RCC 7860 (cell line): ENCODE measurements around the gene ARID1B.

Experiments used
- DNase-seq: peaks from one replicate; pipeline ENCODE4 v3.0.0-alpha.2; 2015; ENCODE audit warnings: low spot score
- FAIRE-seq: peaks from 2 replicates; lab custom pipeline; 2012; peaks lifted over from hg19 to GRCh38; lab: Jason Lieb, UNC

Gene ARID1B

DNA sequence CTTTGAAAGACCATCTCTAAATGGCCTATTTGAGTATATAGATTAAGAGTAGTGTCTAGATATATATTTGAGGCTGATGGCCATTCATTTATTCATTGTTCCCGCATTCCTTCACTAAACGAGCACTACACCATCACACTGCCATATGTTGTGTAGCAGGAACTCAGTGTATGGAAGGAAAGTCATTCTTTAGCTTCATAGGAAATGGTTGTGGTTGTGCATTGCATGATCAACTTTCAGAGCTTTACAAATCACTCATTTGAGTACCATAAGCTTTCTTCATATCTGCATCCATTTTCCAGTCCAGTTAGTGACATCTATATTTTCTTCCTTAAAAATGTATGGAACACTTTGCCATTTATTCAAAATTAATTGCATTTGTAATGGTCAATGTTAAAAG, 97.9 kb downstream of the ARID1B start:
- DNase-seq, result no peak
- FAIRE-seq, result no peak

DNA sequence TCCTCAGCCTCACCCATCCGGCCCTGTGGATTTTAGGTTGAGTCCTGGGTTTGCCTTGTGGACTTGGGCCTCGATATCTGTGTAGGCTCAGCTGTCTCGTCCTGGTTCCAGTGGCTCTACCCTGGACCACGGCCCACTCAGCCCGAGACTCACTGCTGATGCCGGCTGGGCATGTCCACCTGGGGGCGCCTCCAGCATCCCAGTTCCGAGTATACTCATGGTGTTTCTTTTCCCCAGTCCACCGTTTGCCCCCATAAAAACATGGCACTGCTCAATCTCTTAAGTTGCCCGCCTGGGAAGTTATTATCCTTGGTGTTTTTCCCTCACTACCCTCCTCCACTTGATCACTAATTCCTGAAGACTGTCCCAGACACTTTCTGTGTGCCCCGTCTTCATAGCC, 99.1 kb downstream of the ARID1B start:
- FAIRE-seq, result no peak
- no peak for DNase-seq

DNA sequence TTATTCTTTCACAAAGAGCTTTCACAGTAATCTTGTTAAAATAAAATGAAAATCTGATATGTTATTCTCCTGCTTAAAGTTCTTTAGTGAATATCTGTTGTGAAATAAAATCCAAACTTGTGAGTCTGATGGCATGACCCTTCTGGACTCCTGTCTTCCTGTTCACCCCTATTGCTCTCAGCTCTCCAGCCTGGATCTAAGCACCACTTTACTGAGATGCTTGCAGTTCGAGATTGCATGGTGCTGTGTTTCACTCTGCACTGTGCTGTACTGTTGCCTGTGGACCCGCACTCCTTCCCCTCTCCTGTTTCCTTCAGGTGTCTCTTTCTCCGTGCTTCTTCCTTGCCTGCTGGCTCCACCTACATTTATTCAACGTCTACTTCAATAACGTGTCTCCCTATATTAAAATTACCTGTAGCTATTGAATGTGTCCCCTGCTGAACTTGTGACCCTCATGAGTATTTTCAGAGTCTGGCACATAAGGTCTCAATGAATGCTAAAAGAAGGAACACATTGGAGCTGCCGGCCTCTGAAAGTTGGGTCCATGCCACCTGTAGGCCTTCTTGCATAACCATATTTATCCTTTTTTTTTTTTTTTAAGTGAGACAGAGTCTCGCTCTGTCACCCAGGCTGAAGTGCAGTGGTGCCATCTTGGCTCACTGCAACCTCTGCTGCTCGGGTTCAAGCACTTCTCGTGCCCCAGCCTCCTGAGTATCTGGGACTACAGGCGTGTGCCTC, 100.1 kb downstream of the ARID1B start:
- DNase-seq, result no peak
- no peak for FAIRE-seq

DNA sequence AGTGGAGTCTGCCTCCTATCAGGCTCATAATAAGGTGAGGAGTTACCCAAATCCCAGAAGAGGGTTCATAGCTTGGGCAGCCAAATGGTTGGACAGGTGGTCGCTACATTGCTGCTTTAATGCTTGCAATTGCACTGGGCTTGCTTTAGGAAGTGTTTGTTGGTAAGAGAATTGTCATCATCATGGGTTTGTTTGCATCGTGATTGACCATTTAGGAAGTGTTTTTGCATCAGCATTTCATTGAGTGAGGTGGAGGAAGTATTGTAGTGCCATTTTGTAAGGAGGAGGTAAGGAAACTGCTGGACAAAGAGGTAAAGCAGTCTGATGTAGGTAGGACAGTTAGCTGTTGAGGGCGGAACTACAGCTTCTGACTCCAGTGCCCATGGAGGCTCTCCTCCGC, 101.5 kb downstream of the ARID1B start:
- DNase-seq, result no peak
- no peak for FAIRE-seq

DNA sequence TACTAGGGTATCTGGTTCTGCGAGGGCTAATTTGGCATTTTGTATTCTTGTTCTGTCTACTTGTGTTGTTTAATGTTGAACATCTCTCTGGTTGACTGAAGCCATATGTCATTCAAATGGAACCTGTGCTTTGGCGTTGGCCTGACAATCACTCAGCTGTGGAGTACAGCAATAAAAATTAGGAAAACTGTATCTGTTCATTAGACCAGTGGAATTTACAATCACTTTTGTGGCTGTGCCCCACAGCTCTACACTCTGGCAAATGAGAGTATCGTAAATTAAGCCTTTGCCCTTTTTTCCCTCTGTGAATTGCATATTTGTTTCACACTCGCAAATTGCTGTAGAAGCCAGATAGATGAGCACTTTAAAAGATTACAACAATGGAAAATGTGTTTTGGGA, 102.0 kb downstream of the ARID1B start:
- DNase-seq, result no peak

DNA sequence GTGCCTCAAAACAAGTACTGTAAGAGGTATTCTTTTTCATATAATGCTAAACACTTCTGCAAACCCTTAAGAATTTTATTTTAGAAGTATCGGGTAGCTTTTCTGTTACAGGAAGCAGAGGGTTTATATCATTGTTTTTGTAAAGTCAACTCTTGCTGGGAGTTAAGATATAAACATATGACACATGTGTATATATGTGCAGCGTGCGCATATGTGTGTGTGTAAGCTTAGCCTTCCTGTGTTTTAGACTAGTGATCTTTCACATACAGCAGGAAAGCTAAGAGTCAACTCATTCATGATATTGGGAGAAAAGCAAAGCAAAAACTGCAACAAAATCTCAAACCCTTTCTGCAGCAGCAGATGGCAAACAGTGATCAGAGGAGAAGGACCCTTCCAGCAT, 102.4 kb downstream of the ARID1B start:
- no peak for FAIRE-seq
- no peak for DNase-seq

More for the DNA sequence above, 102.0 kb downstream of the ARID1B start:
- no peak for FAIRE-seq

DNA sequence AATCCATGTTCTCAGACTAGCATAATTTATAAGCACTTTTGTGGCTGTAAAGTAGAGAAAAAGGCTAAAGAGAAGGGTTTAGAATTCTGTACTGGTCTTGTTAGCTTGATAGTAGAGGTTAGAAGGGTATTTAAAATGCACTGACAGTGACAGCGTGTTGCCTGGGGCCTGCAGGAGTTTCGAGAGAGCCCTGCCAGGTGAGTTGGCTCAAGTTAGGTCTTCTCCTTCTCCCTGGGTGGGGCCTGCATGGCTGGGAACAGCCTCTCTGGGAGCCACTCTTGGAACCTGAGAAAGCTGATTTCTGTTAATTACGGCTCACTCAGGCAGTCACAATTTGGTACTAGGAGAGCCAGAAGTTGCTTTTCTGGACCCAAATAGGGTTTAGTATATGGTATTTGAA, 103.7 kb downstream of the ARID1B start:
- no peak for DNase-seq

DNA sequence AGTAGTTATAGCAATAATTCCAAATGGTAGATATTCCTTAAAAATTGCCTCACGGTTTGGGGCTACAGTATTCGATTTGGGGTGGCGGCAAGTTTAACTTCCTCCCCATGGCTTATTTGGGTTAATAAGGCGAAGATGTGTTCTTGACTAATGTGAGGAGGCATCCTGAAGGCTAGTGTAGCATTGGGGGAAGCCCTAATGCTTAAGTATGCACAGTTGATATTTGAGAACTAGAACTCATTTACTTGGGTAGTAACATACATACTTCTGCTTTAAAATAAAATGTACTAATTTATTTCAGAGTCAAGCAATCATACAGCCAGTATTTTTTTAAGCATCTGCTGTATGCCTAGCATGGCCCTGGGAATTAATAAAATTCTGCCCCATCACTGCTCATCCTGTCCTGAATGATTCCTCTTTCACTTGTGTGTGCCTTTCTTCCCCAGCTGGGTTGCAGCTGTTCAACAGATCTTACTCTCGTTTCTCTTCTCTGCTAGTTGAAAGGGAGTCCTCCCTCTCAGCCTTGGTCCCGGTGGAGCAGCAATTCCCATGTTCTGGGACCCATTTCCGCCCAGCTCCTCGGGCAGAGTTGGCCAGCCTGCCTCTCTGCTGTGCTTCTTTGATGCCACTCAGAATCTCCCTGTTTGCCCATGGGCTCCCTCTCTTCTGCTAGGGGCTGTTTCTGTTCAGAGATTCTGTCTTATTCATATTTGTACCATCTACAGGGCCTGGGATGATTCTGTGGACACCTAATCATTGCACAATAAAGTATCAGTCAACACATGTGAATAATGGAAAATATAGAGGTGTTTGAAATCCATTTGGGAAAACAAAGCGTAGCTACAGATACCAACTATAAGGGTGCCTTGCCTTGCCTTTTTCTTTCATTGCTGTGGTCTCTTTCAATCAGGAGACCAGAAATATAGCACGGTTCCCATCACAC, 104.8 kb downstream of the ARID1B start:
- FAIRE-seq (no peak), DNase-seq (no peak)

More for the DNA sequence above, 103.7 kb downstream of the ARID1B start:
- no peak for FAIRE-seq

DNA sequence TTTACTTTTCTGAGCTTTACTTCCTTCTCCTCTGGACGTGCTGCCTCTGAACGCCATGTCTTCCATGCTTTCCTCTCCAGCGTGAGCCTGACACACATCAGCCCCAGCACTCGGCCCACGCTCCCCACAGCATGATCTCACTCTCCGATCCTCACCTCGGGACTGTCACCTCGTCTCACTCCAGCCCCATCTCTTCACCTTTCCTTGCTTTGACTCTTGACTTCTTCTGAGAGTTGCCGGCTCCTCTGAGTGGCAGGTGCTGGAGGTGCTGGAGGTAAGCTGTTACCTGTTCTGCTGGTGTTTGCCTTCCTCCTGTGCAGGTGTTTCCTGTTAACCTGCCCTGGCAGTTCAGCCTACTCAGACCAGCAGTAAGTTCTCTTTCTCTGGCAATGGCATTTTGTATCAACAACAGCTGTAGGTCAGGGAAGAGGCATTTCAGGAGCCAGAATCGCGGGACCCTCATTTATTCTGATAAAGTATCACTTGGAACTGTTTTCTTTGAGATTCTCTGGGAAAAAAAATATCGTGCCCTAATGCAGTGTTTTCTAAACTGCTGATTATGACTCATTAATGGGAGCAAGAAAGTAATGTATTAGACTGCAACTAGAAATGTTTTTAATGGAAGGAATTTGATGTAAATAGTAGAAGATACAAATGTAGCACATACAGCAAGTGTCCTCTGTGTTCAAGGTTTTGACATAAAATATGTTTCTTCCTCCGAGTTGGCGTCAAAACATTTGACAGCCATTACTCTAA, 106.5 kb downstream of the ARID1B start:
- DNase-seq (no peak), FAIRE-seq (no peak)

DNA sequence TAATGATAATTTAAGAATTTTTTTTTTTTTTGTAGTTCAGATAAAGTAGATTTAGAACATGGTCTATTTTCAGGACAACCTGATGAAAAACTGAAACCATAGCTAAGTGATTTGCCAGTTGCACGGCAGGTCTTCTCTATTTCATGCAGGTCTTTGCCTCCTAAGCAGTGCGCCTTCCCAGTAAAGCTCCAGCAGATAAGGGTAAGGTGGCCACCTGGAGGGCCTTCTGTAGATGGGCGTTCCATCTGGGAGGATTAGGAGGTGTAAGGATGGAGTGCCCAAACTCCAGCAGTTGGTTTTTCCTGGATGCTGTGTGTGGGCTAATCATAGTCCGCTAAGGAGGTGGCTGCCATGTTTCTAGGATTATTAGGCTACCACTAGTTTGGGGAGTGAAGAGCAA, 107.1 kb downstream of the ARID1B start:
- FAIRE-seq (no peak), DNase-seq (no peak)

DNA sequence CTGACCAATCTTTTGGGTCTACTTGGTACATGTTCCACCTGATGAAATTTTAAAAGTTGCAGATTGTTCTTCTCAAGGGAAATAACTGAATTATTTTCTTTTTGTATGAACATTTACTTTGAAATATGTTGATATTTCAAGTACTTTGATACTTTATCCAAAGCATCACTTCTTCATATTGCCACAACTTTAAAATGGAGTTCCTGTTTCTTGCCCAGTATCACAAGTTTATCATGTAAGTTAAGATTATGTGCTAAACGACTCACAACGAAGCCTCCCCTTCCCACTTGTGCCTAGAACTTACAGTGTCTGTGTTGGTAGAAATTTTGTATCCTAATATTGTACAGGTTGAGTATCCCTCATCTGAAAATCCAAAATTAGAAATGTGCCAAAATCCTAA, 108.4 kb downstream of the ARID1B start:
- FAIRE-seq (no peak), DNase-seq (no peak)

DNA sequence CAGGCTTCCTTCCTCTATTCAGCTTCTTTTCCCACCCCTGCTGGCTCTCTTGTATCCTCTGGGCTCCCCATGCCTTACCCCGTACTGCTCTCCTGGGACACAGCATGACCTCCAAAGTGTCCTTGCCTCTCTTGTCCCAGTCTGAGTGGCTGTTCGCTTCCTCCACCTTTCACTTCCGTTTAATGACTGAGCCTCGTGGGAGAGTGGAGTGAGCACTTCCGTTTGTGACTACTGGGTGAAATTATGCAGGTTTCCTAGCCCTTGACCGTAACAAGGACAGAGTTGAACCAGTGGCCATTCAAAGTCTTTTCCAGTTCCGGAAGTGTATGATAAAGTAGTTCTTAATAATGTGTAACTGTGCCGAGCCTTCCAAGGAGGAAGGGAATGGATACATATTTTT, 109.2 kb downstream of the ARID1B start:
- peak; percentile 61 for DNase-seq
- peak; percentile 63 for FAIRE-seq

DNA sequence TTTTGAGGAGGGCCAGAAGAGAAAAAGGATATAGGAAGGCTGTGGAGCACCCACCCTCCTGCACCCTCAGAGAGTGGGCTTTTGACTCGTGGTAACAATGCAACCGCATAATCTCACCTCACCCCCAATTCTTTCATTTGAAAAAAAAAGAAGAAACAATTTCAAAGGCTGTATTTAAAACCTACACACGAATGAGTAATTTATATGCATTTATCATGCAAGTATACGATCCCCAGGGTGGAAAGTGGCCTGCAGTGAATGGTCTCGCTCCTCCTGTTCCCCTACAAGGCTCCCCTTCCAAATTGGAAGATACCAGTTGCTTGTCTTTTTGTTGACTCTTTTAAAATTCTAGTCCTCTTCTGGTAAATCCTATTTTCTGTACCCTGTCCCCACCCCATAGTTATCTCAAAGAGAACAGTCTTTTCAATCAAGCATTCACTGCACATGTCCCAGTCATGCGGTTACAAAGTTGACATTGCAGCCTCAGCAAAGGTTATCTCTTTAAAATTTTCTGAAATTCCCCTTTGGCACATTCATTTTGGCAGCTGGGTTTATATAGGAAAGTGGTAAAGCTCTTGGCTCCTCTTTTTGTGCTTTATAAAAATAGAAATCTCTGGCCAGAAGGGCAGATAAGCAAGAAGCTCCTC, 110.6 kb downstream of the ARID1B start:
- FAIRE-seq, result no peak
- no peak for DNase-seq

DNA sequence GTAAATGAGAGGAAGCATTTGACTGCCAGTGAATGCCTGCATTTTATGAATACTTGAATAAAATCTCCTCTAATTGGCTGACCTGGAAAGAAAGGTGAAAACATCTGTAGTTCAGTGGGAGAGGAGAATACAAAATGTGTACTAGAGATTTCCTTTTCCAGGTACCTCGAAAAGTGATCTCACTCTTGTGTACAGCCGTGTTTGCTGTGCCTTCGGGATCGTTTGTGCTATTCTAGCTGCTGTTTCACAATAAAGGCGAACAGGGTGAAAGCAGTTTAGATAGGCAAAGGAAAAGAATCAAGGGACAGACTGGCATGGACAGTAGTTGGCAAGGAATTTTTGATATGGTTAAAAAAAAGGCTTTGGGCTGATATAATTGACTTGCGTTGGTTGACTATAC, 112.3 kb downstream of the ARID1B start:
- FAIRE-seq (no peak), DNase-seq (no peak)

DNA sequence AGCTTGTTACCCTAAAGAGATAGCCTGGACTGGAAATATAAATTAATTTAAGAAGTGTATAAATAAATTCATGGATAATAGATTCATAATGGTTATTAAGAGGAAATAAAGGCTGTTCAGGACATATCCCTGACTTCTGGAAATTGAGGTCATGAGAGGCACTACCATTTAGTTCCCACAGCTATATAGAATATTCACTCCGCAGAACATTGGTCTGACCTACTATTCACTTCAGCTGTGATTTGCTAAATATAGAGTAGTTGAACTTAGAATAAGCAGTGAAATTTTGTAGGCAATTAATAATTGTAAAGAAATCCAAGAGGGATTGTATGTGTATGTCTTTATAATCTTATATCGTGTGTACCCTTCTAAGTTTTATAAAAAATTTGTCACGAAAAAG, 112.8 kb downstream of the ARID1B start:
- DNase-seq, result no peak
- FAIRE-seq, result no peak

DNA sequence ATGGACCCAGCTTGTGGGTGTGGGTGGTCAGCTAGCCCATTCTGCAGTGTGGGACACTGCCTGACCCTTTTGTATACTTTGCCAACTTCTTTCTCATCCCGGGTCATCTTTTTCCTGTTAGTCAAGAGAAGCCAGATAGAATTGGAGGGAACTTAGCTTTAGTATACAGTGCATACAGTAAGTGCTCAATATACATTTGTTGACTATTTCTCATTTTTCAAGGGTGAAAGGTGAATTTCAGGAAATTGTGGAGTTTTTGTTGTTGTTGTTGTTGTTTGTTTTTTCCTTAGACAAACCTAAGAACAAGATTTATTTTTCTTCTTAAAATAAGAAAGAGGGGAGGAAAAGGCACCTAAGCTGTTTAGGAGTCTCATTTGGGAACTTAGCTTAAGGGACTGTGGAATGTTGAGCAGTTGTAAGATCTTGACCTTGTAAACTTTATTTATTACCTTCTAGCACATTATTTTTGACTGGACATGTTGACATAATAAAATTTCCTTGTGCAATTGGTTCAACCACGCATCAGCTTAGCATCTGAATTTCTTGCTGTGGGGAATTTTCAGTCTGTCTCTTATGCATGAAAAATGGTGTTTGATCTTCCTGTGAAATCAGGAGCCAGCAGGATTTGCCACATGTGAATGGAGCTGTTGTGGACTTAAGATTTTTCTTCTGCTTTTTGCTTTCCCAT, 113.6 kb downstream of the ARID1B start:
- DNase-seq, result no peak
- FAIRE-seq, result no peak

DNA sequence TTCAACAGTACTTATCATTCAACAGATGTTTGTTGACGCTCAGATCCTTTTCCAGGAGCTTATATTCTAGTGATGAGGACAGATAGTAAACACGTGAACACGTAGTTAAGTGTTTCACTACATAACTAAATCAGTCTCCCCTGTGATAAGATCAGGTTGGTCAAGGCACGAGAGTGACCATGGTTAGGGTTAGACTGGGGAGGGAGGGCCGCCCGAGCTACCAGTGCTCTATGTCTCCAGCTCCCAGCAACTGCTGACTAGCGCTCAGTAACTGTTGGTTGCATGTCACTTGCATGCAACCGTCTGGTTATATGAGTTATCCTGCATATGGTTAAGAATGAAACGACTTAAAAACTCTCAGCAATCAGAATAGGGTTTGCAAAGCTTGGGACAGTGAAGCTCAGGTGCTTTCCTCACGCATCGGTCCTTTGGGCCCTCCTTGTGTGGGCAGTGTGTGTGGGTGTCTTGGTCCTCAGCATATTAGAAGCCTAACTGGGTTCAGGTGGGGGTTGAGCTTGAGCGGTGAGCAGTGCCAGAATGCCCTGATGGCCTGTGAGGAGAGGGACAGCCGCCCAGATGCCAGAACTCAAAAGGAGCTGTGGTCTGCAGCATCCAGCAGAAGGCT, 120.8 kb downstream of the ARID1B start:
- DNase-seq (no peak), FAIRE-seq (no peak)

DNA sequence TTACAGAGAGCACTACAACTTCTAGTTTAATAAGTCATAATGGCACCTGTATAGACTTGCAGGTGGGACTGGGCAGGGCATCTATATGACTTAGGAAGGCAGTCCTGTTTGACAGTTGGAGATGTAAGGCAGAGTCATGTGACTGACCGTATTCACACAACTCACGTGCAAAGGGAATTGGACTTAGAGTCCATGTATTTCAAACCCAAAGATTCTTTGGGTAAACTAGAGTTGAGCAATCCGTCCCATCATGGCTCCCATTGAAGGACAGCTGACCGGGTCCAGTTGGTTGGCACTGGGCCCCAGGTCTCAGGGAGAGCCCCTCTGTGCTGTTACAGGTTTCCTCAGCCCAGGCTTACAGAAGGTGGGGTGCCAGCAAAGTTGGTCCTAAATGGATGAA, 121.9 kb downstream of the ARID1B start:
- DNase-seq, result no peak
- FAIRE-seq, result no peak

DNA sequence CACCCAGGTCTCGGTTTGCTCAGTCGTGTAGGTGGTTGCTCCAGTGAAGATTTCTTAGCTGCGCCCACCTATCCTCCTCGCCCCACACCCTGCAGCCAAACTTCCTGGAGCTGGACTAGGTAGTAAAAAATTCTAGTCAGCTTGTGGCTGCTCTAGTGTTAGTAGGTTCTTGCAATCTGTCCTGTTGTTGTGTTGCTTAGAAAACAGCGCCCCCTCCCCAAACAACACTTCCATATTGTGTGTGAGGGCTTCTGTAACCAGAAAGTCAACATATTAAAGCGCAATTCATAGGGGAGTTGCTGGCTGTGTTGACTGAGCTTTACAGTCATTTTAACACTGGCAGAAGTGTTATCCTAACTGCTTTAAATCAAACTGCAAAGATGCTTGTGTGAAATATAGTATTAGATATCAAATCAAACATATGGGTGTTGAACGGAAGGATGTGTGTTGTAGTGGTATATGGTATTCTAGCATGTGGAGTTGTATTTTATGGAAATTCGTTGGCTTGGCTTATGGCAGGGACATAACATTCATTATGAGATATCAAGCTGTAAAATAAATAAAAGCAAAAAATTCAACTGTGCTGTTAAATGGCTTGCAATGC, 122.5 kb downstream of the ARID1B start:
- FAIRE-seq (no peak), DNase-seq (no peak)
